Breast epithelium (tissue), 4 donors: Measurements from ENCODE around the gene BTN2A1. TPM values are rescaled to one million over a fixed set of nuclear protein-coding genes. Genes with fewer than 3 reads are reported as not detected.
"Not testable (repeated sequence)": the region's sequence is repeated elsewhere in the genome, so short reads cannot be mapped to it uniquely, and the experiment has no call there.

Experiments
- DNase-seq, 2 donors: peaks; one replicate each; pipeline ENCODE4 v3.0.0-alpha.2; 2019; ENCODE audit warnings: low spot score in 2 of 2
- H3K27ac ChIP-seq, 2 donors: fragments of 200-600 bp; sonication (generic) in 1 of 2; one replicate each; pipeline ENCODE4 v1.5.1; 2016 to 2019; ENCODE audit warnings: mild to moderate bottlenecking in 1 of 2
- H3K27me3 ChIP-seq, 2 donors: fragments of 200-600 bp; sonication (generic) in 1 of 2; one replicate each; pipeline versions ENCODE4 v1.5.1 to v1.6.0; 2017 to 2019; ENCODE audit warnings: control low read depth in 1 of 2, mild to moderate bottlenecking in 1 of 2
- H3K36me3 ChIP-seq: fragments of 200-600 bp; one replicate; pipeline ENCODE4 v1.5.1; 2019
- H3K4me1 ChIP-seq, 2 donors: fragments of 200-600 bp; sonication (generic); one replicate each; pipeline ENCODE4 v1.5.1; 2016 to 2019; ENCODE audit warnings: control low read depth in 1 of 2
- H3K4me3 ChIP-seq, 3 donors: fragments of 200-600 bp; sonication (generic); 1 replicate in 2 of 3; 2 replicates in 1 of 3; pipeline ENCODE4 v1.5.1; 2016 to 2019; ENCODE audit warnings: mild to moderate bottlenecking in 3 of 3, moderate library complexity in 2 of 3
- H3K9me3 ChIP-seq, 2 donors: fragments of 200-600 bp; sonication (generic) in 1 of 2; one replicate each; pipeline ENCODE4 v1.5.1; 2016 to 2019; ENCODE audit warnings: control low read depth in 1 of 2
- CTCF ChIP-seq, 3 donors: fragments of 450-650 bp; IDR thresholded peaks; one replicate each; pipeline ENCODE4 v1.5.1; 2016 to 2017; ENCODE audit warnings: antibody characterized with exemption in 3 of 3, mild to moderate bottlenecking in 3 of 3, moderate library complexity in 3 of 3
- POLR2A ChIP-seq: fragments of 450-650 bp; IDR thresholded peaks from one replicate; pipeline ENCODE4 v1.6.1; 2016; ENCODE audit warnings: antibody characterized with exemption, mild to moderate bottlenecking, moderate library complexity
- POLR2AphosphoS5 ChIP-seq, 3 donors: sonication (generic); formaldehyde crosslinking; IDR thresholded peaks; one replicate each; pipeline ENCODE4 v1.6.1; 2017; ENCODE audit warnings: antibody characterized with exemption in 3 of 3
- intact Hi-C: fragments of 100-400 bp; cut with DNase I; formaldehyde crosslinking; loops from one replicate; pipeline ENCODE4 v1.15.1; 2023; ENCODE audit warnings: low total_unique reads
- total RNA-seq, 3 donors: library from RNA; depleted of rRNA; stranded (reverse); fragments of >200 nt; gene quantifications; one replicate each; pipeline ENCODE4 v1.1.0, GENCODE V29; 2016

BTN2A1 gene
- total RNA-seq, 3 donors from 2014 or later = 10.6 to 19.6 (median 14.1) TPM

- H3K27ac ChIP-seq = no peak overlapping the region
- H3K4me1 ChIP-seq = no peaks in the 10 kb centered on the region
- DNase-seq = no peak
- intact Hi-C loops = no loop called here
- no peak overlapping the region for H3K4me3 ChIP-seq
- H3K9me3 ChIP-seq = no peaks in the 10 kb centered on the region
- no peaks in the 10 kb centered on the region for H3K27me3 ChIP-seq
- H3K36me3 ChIP-seq = no peaks in the 10 kb centered on the region
- TF ChIP-seq CTCF (IDR thresholded peaks at IDR 0.05) (no peak), POLR2A (no peak), POLR2AphosphoS5 (IDR thresholded peaks at IDR 0.05) (no peak)
Measured at GRCh38 chr6:26412954-26413353, 44.8 kb upstream of the BTN2A1 start.

- Histone ChIP-seq H3K4me3 (no peak overlapping the region), H3K4me1 (no peaks in the 10 kb centered on the region), H3K27me3 (no peaks in the 10 kb centered on the region), H3K36me3 (no peaks in the 10 kb centered on the region), H3K9me3 (no peaks in the 10 kb centered on the region), H3K27ac (no peak overlapping the region)
- intact Hi-C loops = no loop called here
- no peak for DNase-seq
- TF ChIP-seq POLR2AphosphoS5 (IDR thresholded peaks at IDR 0.05) (no peak), POLR2A (no peak), CTCF (IDR thresholded peaks at IDR 0.05) (no peak)
Measured at GRCh38 chr6:26414281-26414680, 43.5 kb upstream of the BTN2A1 start.

GRCh38 chr6:26415036-26415614 lies 42.6 kb upstream of the BTN2A1 start:
- Histone ChIP-seq H3K9me3 (no peaks in the 10 kb centered on the region), H3K4me1 (no peaks in the 10 kb centered on the region), H3K27me3 (no peaks in the 10 kb centered on the region), H3K27ac (no peak overlapping the region), H3K4me3 (no peak overlapping the region), H3K36me3 (no peaks in the 10 kb centered on the region)
- TF ChIP-seq POLR2A (no peak), CTCF (IDR thresholded peaks at IDR 0.05) (no peak), POLR2AphosphoS5 (IDR thresholded peaks at IDR 0.05) (no peak)
- DNase-seq = no peak
- intact Hi-C loops = no loop called here

- intact Hi-C loops = no loop called here
Measured at GRCh38 chr6:26415791-26416190, 42.0 kb upstream of the BTN2A1 start.

GRCh38 chr6:26416288-26416687 lies 41.5 kb upstream of the BTN2A1 start:
- Histone ChIP-seq H3K4me1 (no peaks in the 10 kb centered on the region), H3K36me3 (no peaks in the 10 kb centered on the region), H3K4me3 (no peak overlapping the region), H3K27ac (no peak overlapping the region), H3K9me3 (no peaks in the 10 kb centered on the region), H3K27me3 (no peaks in the 10 kb centered on the region)
- no peak for DNase-seq
- TF ChIP-seq POLR2A (no peak), POLR2AphosphoS5 (IDR thresholded peaks at IDR 0.05) (no peak), CTCF (IDR thresholded peaks at IDR 0.05) (no peak)
- intact Hi-C loops = no loop called here

More at GRCh38 chr6:26415791-26416190, 42.0 kb upstream of the BTN2A1 start:
- Histone ChIP-seq H3K27me3 (no peaks in the 10 kb centered on the region), H3K9me3 (no peaks in the 10 kb centered on the region), H3K4me3 (no peak overlapping the region), H3K27ac (no peak overlapping the region), H3K36me3 (no peaks in the 10 kb centered on the region), H3K4me1 (no peaks in the 10 kb centered on the region)
- no peak for DNase-seq
- no peak for TF ChIP-seq POLR2AphosphoS5 (IDR thresholded peaks at IDR 0.05)
- no peak for TF ChIP-seq POLR2A

- H3K9me3 ChIP-seq, H3K4me3 ChIP-seq, H3K36me3 ChIP-seq, H3K27ac ChIP-seq, intact Hi-C loops, DNase-seq, H3K27me3 ChIP-seq, H3K4me1 ChIP-seq: not testable (repeated sequence)
Measured at GRCh38 chr6:26418077-26418476, 39.7 kb upstream of the BTN2A1 start.

GRCh38 chr6:26418795-26419194 lies 39.0 kb upstream of the BTN2A1 start:
- H3K4me1 ChIP-seq, H3K27ac ChIP-seq, DNase-seq, intact Hi-C loops, H3K4me3 ChIP-seq, H3K9me3 ChIP-seq, H3K36me3 ChIP-seq, H3K27me3 ChIP-seq: not testable (repeated sequence)
